Measurements from ENCODE around the gene FRS3.

Gene FRS3

GRCh38 chr6:41781366-41781730, 1.6 kb upstream of the FRS3 start:
- ChIA-PET POLR2A (interaction anchor here (0.9 to 1.9 kb wide), 3 partner anchors 140 to 413 kb away, joined by 3 to 5 read pairs (median 3); partner anchors contain the start of genes BYSL and MED20), CTCF (interaction anchor here (0.6 to 10.9 kb wide), 10 partner anchors 46 to 772 kb away, joined by 3 to 192 read pairs (median 4); partner anchors contain the start of gene TFEB)
- Histone ChIP-seq H3K27ac (ENCODE audit: extremely low read depth, low read depth, low read length) (no peak overlapping the region), H3K4me1 (ENCODE audit: control insufficient read depth, insufficient read depth, low read length) (peaks cover 6% of the 10 kb centered on the region), H3K36me3 (ENCODE audit: control insufficient read depth in 2 of 2, insufficient read depth in 1 of 2, low read length in 2 of 2) (peaks cover 4 to 20% of the 10 kb centered on the region in 2 experiments; a peak in 1 of 3 replicates), H3K4me3 (ENCODE audit: low read depth, low read length) (no peak overlapping the region), H3K9me3 (ENCODE audit: control insufficient read depth, insufficient read depth, low read depth, low read length) (no peaks in the 10 kb centered on the region)
- TF ChIP-seq HOXC10 (CRISPR knock-in tag; IDR thresholded peaks at IDR 0.05), result no peak
- peak; percentile 86 for TF ChIP-seq ZNF18 (tag by site-specific recombination; IDR thresholded peaks at IDR 0.05)
- TF ChIP-seq TSHZ1 (tag by site-specific recombination; IDR thresholded peaks at IDR 0.05; ENCODE audit: borderline replicate concordance), result no peak
- TF ChIP-seq ZFHX2 (tag by site-specific recombination; conservative IDR thresholded peaks at IDR 0.05), result peak; percentile 90
- TF ChIP-seq ZNF529 (tag by site-specific recombination; IDR thresholded peaks at IDR 0.05; ENCODE audit: insufficient replicate concordance), result no peak
- peak; percentile 93 for TF ChIP-seq PRDM10 (tag by site-specific recombination; IDR thresholded peaks at IDR 0.05)
- no peak for TF ChIP-seq ZSCAN18 (tag by site-specific recombination; IDR thresholded peaks at IDR 0.05)
- no peak for TF ChIP-seq KLF7 (tag by site-specific recombination; IDR thresholded peaks at IDR 0.05; ENCODE audit: borderline replicate concordance)
- no peak for TF ChIP-seq ZBTB1 (tag by site-specific recombination; IDR thresholded peaks at IDR 0.05)
- TF ChIP-seq ZEB2 (tag by site-specific recombination; IDR thresholded peaks at IDR 0.05), result no peak
- no peak for TF ChIP-seq ZNF473 (tag by site-specific recombination; IDR thresholded peaks at IDR 0.05)
- no peak for TF ChIP-seq ZNF221 (tag by site-specific recombination; IDR thresholded peaks at IDR 0.05; ENCODE audit: borderline replicate concordance)
- no peak for TF ChIP-seq ZNF704 (tag by site-specific recombination; IDR thresholded peaks at IDR 0.05)
- TF ChIP-seq ZNF140 (tag by site-specific recombination; IDR thresholded peaks at IDR 0.05), result no peak
- TF ChIP-seq SP2 (tag by site-specific recombination; IDR thresholded peaks at IDR 0.05), result peak; percentile 65
- TF ChIP-seq MEIS1 (CRISPR knock-in tag; IDR thresholded peaks at IDR 0.05; ENCODE audit: borderline replicate concordance), result no peak
- peak; percentile 85 for TF ChIP-seq EGR2 (tag by site-specific recombination; IDR thresholded peaks at IDR 0.05; ENCODE audit: low read depth)
- no peak for TF ChIP-seq ZNF501 (tag by site-specific recombination; IDR thresholded peaks at IDR 0.05)
- no peak; the same call in 1 of the 2 replicates for TF ChIP-seq ZBTB17 (tag by site-specific recombination; IDR thresholded peaks at IDR 0.05)
- TF ChIP-seq ZNF274 (IDR thresholded peaks at IDR 0.05; ENCODE audit: low read length), result no peak
- no peak for TF ChIP-seq ZNF274 (tag by site-specific recombination; IDR thresholded peaks at IDR 0.05; ENCODE audit: borderline replicate concordance)
- no peak for TF ChIP-seq ZNF266 (tag by site-specific recombination; IDR thresholded peaks at IDR 0.05; ENCODE audit: low read depth)
- peak; percentile 44; the same call in 1 of the 2 replicates for TF ChIP-seq ZNF223 (tag by site-specific recombination; IDR thresholded peaks at IDR 0.05)
- no peak for TF ChIP-seq ZNF335 (tag by site-specific recombination; conservative IDR thresholded peaks at IDR 0.05)
- no peak for TF ChIP-seq ZNF354C (tag by site-specific recombination; IDR thresholded peaks at IDR 0.05; ENCODE audit: borderline replicate concordance, low read depth)
- TF ChIP-seq ZNF362 (tag by site-specific recombination; IDR thresholded peaks at IDR 0.05), result no peak
- TF ChIP-seq RBAK (tag by site-specific recombination; IDR thresholded peaks at IDR 0.05), result no peak
